Trophoblast cell (in vitro differentiated cells and primary cell): ENCODE results near the gene GPR137.

Experiments
- DNase-seq, 2 donors: peaks; one replicate each; pipeline ENCODE4 v3.0.0-alpha.2; 2016
- H2AFZ ChIP-seq: 2 replicates; pipeline ENCODE4 v1.6.1; 2013; ENCODE audit warnings: low read length, moderate library complexity, mild to moderate bottlenecking; ENCODE audit not compliant: insufficient read depth, poor library complexity
- H2AK5ac ChIP-seq: 2 replicates; pipeline ENCODE4 v1.6.1; 2013; ENCODE audit warnings: mild to moderate bottlenecking, low read length
- H2BK120ac ChIP-seq: 2 replicates; pipeline ENCODE4 v1.6.1; 2013; ENCODE audit warnings: low read length, mild to moderate bottlenecking, moderate library complexity; ENCODE audit not compliant: insufficient read depth, poor library complexity
- H2BK12ac ChIP-seq: 2 replicates; pipeline ENCODE4 v1.6.1; 2013; ENCODE audit warnings: mild to moderate bottlenecking, low read length, moderate library complexity
- H2BK5ac ChIP-seq: 2 replicates; pipeline ENCODE4 v1.6.1; 2013; ENCODE audit warnings: low read length, low read depth, moderate library complexity, mild to moderate bottlenecking; ENCODE audit not compliant: poor library complexity
- H3K14ac ChIP-seq: 2 replicates; pipeline ENCODE4 v1.6.1; 2013; ENCODE audit warnings: mild to moderate bottlenecking, low read length
- H3K18ac ChIP-seq: 2 replicates; pipeline ENCODE4 v1.6.1; 2013; ENCODE audit warnings: mild to moderate bottlenecking, low read length
- H3K23ac ChIP-seq: 2 replicates; pipeline ENCODE4 v1.6.1; 2013; ENCODE audit warnings: low read length
- H3K27ac ChIP-seq: 2 replicates; pipeline ENCODE4 v1.5.1; 2013; ENCODE audit warnings: low read depth, mild to moderate bottlenecking, inconsistent platforms, low read length, moderate library complexity
- H3K27me3 ChIP-seq: 2 replicates; pipeline ENCODE4 v1.6.1; 2013; ENCODE audit warnings: inconsistent platforms, mild to moderate bottlenecking, low read length, moderate library complexity; ENCODE audit not compliant: insufficient read depth
- H3K36me3 ChIP-seq, 2 experiments: 1 replicate in 1 of 2; 2 replicates in 1 of 2; pipeline ENCODE4 v1.6.1; 2013; ENCODE audit warnings: low read length in 2 of 2, mild to moderate bottlenecking in 2 of 2, moderate library complexity in 1 of 2; ENCODE audit not compliant: insufficient read depth in 2 of 2, control insufficient read depth in 1 of 2
- H3K4ac ChIP-seq: 2 replicates; pipeline ENCODE4 v1.6.1; 2013; ENCODE audit warnings: low read depth, mild to moderate bottlenecking, low read length, moderate library complexity
- H3K4me1 ChIP-seq, 2 experiments: 1 replicate in 1 of 2; 2 replicates in 1 of 2; pipeline ENCODE4 v1.6.1; 2013; ENCODE audit warnings: low read length in 2 of 2, mild to moderate bottlenecking in 2 of 2, moderate library complexity in 1 of 2; ENCODE audit not compliant: insufficient read depth in 2 of 2, control insufficient read depth in 1 of 2
- H3K4me2 ChIP-seq: 2 replicates; pipeline ENCODE4 v1.6.1; 2013; ENCODE audit warnings: inconsistent platforms, mild to moderate bottlenecking, low read length, moderate library complexity
- H3K4me3 ChIP-seq: 2 replicates; pipeline ENCODE4 v1.5.1; 2013; ENCODE audit warnings: mild to moderate bottlenecking, low read depth, low read length, inconsistent platforms
- H3K79me1 ChIP-seq: one replicate; pipeline ENCODE4 v1.6.1; 2013; ENCODE audit warnings: low read length
- H3K79me2 ChIP-seq: 2 replicates; pipeline ENCODE4 v1.6.1; 2013; ENCODE audit warnings: low read length, mild to moderate bottlenecking; ENCODE audit not compliant: control insufficient read depth, insufficient read depth, poor library complexity
- H3K9ac ChIP-seq: 2 replicates; pipeline ENCODE4 v1.6.1; 2013; ENCODE audit warnings: mild to moderate bottlenecking, low read length
- H3K9me3 ChIP-seq: 2 replicates; pipeline ENCODE4 v1.6.1; 2013; ENCODE audit warnings: low read depth, mild to moderate bottlenecking, control low read depth, inconsistent platforms, low read length; ENCODE audit not compliant: insufficient read depth
- H4K12ac ChIP-seq: 2 replicates; pipeline ENCODE4 v1.6.1; 2013; ENCODE audit warnings: low read depth, mild to moderate bottlenecking, low read length, moderate library complexity
- H4K8ac ChIP-seq: 2 replicates; pipeline ENCODE4 v1.6.1; 2013; ENCODE audit warnings: low read depth, mild to moderate bottlenecking, low read length, moderate library complexity
- H4K91ac ChIP-seq: one replicate; pipeline ENCODE4 v1.6.1; 2013; ENCODE audit warnings: low read depth, mild to moderate bottlenecking, low read length, moderate library complexity
- WGBS: extraction: QIAGEN DNeasy Blood & Tissue Kit; methylation state at CpG from one replicate; pipeline ENCODE4 v1.1.7; 2013; ENCODE audit warnings: missing lambda C conversion rate; ENCODE audit not compliant: insufficient read length, insufficient coverage; ENCODE audit errors: extremely low coverage; 5-methylcytosine and 5-hydroxymethylcytosine counted together

GPR137 gene

DNA sequence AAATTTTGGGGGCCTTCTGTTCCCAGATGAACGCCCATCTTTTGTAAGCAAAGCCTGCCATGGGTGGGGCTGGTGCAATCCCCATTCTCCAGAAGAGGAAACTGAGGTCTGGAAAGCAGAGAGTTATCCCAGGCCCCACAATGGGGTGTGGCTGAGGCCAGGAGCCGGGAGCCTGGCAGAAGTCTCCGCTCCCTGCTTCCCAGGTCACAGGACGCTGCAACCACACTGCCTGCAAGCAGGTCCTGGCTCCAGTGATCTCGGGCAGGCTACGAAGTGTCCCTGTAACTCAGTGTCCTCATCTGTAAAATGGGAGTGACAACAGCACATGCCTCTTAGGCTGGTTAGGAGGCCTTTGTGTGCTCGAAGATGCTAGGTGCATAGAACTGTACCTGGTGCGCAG, 32.6 kb upstream of the GPR137 start:
- H4K12ac ChIP-seq, result no peak overlapping the region
- no peak overlapping the region for H2BK12ac ChIP-seq
- H3K4me1 ChIP-seq, result peaks cover 8 to 12% of the 10 kb centered on the region in 2 experiments
- peak overlapping the region; percentile 85 for H3K4me2 ChIP-seq
- H2AK5ac ChIP-seq, result no peak overlapping the region
- no peak for DNase-seq
- no peak overlapping the region for H4K91ac ChIP-seq
- H3K18ac ChIP-seq, result peak overlapping the region; percentile 12
- no peak overlapping the region for H2AFZ ChIP-seq
- H3K9me3 ChIP-seq, result no peaks in the 10 kb centered on the region
- no CpG with 5 or more reads among the region's 8 CpGs for WGBS
- peaks cover 9% of the 10 kb centered on the region for H3K79me2 ChIP-seq
- no peak overlapping the region for H3K23ac ChIP-seq
- H3K36me3 ChIP-seq, result peaks cover 30 to 35% of the 10 kb centered on the region in 2 experiments
- H4K8ac ChIP-seq, result no peak overlapping the region
- no peak overlapping the region for H2BK120ac ChIP-seq
- no peak overlapping the region for H3K27ac ChIP-seq
- no peak overlapping the region for H2BK5ac ChIP-seq
- no peak overlapping the region for H3K14ac ChIP-seq
- H3K79me1 ChIP-seq, result peaks cover 15% of the 10 kb centered on the region
- no peaks in the 10 kb centered on the region for H3K27me3 ChIP-seq
- H3K9ac ChIP-seq, result no peak overlapping the region
- no peak overlapping the region for H3K4ac ChIP-seq
- H3K4me3 ChIP-seq, result no peak overlapping the region

DNA sequence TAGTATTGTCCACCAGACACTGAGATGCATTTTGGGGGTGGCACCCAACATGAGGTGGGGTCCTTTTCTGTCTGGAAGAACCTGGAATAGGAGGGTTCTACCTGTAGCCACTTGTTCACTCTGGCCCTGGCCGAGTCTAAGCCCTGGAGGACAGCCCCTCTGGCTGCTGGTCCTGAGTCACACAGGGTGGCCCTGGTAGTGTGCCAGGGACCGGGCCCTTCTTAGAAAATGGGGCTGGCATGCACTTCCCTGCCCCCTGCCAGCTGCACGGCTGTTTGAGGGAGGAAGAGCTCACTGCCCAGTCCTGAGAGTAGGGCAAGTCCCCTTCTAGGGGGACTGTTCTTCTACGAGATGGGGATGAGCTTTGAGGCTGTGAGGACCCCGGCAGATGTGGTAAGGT, 32.2 kb upstream of the GPR137 start:
- peaks cover 1% of the 10 kb centered on the region for H3K9me3 ChIP-seq
- no peak overlapping the region for H3K4me3 ChIP-seq
- no peak overlapping the region for H3K23ac ChIP-seq
- H2BK12ac ChIP-seq, result no peak overlapping the region
- H3K4ac ChIP-seq, result no peak overlapping the region
- no peak overlapping the region for H3K18ac ChIP-seq
- H2AK5ac ChIP-seq, result no peak overlapping the region
- WGBS, result no CpG with 5 or more reads among the region's 5 CpGs
- H3K4me1 ChIP-seq, result peaks cover 8 to 12% of the 10 kb centered on the region in 2 experiments
- no peak overlapping the region for H2BK5ac ChIP-seq
- peaks cover 35 to 39% of the 10 kb centered on the region in 2 experiments for H3K36me3 ChIP-seq
- no peak overlapping the region for H4K8ac ChIP-seq
- H3K79me2 ChIP-seq, result peaks cover 9% of the 10 kb centered on the region
- H3K79me1 ChIP-seq, result peaks cover 15% of the 10 kb centered on the region
- H2BK120ac ChIP-seq, result no peak overlapping the region
- H3K4me2 ChIP-seq, result no peak overlapping the region
- no peak overlapping the region for H4K91ac ChIP-seq
- no peak overlapping the region for H3K9ac ChIP-seq
- no peak for DNase-seq
- H3K27ac ChIP-seq, result no peak overlapping the region
- no peaks in the 10 kb centered on the region for H3K27me3 ChIP-seq
- no peak overlapping the region for H3K14ac ChIP-seq
- no peak overlapping the region for H4K12ac ChIP-seq
- no peak overlapping the region for H2AFZ ChIP-seq

DNA sequence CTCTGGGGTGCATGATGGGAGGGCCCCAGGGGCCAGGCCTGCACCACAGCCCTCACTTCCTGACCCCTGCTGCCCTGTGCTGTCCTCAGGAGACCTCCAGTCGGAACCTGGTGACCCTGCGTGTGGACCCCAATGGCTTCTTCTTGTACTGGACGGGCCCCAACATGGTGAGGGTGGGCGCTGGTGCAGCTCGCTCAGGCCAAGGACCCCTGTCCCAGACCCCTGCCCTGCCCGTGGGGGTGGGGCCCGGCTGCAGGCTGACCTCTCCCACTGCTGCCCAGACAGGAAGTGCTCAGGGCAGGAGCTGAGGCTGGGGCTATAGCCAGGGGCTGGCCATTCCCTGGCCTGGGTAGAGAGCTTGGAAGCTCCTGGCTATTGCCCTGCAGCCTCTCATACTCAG, 31.3 kb upstream of the GPR137 start:
- no peak overlapping the region for H4K12ac ChIP-seq
- H2BK5ac ChIP-seq, result no peak overlapping the region
- peaks cover 43 to 48% of the 10 kb centered on the region in 2 experiments for H3K36me3 ChIP-seq
- H3K27me3 ChIP-seq, result no peaks in the 10 kb centered on the region
- peaks cover 9% of the 10 kb centered on the region for H3K79me2 ChIP-seq
- no peak overlapping the region for H2BK120ac ChIP-seq
- WGBS, result no CpG with 5 or more reads among the region's 7 CpGs
- H3K4me1 ChIP-seq, result peaks cover 8 to 12% of the 10 kb centered on the region in 2 experiments
- no peak overlapping the region for H4K91ac ChIP-seq
- H3K79me1 ChIP-seq, result peaks cover 15% of the 10 kb centered on the region
- H2AK5ac ChIP-seq, result no peak overlapping the region
- H3K14ac ChIP-seq, result no peak overlapping the region
- H3K9me3 ChIP-seq, result peaks cover 2% of the 10 kb centered on the region
- H2AFZ ChIP-seq, result no peak overlapping the region
- no peak overlapping the region for H3K9ac ChIP-seq
- DNase-seq, result no peak
- no peak overlapping the region for H3K23ac ChIP-seq
- no peak overlapping the region for H3K4ac ChIP-seq
- H3K18ac ChIP-seq, result no peak overlapping the region
- no peak overlapping the region for H2BK12ac ChIP-seq
- H4K8ac ChIP-seq, result no peak overlapping the region
- H3K27ac ChIP-seq, result no peak overlapping the region
- H3K4me3 ChIP-seq, result no peak overlapping the region
- H3K4me2 ChIP-seq, result no peak overlapping the region

DNA sequence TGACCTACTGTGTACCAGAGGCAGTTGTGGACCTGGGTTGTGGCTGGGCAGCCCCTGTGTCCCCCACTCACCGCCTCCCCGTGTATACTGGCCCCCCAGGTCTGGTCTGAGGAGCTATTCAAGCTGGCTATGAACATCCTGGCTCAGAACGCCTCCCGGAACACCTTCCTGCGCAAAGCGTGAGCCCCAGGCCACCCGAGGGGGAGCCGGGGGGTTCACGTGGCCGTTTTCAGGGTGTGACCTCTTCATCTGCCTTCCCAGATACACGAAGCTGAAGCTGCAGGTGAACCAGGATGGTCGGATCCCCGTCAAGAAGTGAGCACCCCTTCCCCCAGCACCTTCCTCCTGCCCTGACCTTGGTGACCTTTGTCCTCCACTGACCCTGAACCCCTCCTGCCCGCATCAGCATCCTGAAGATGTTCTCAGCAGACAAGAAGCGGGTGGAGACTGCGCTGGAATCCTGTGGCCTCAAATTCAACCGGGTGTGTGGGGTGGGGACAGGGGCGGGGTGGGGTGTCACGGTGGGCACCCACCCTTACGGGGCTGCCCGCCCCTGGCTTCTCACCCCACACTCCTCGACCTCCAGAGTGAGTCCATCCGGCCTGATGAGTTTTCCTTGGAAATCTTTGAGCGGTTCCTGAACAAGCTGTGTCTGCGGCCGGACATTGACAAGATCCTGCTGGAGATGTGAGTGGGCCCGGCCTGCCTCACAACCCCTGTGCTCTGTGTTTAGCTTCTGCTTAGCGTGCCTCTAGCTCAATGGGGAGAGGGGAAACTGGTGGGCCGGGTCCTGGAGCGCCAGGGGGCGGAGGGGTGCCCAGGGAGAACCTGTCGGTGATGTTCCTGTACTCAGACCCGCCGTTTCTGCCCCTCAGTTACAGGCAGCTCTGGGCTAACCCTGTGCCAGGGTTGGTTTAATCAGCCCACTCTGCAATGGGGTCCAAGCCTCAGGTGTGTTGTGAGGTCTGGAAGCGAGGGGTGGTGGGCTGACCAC, 30.2 kb upstream of the GPR137 start:
- Histone ChIP-seq H3K4ac (no peak overlapping the region), H3K9ac (no peak overlapping the region), H3K14ac (no peak overlapping the region), H2BK120ac (no peak overlapping the region), H3K9me3 (peaks cover 2% of the 10 kb centered on the region), H4K91ac (no peak overlapping the region), H3K23ac (no peak overlapping the region), H2BK5ac (no peak overlapping the region), H3K4me3 (no peak overlapping the region), H2AFZ (no peak overlapping the region), H3K18ac (no peak overlapping the region), H4K12ac (no peak overlapping the region), H2AK5ac (no peak overlapping the region), H4K8ac (no peak overlapping the region), H3K4me1 (peaks cover 8 to 12% of the 10 kb centered on the region in 2 experiments), H3K4me2 (no peak overlapping the region), H3K79me2 (peaks cover 9% of the 10 kb centered on the region), H3K27ac (no peak overlapping the region), H3K27me3 (no peaks in the 10 kb centered on the region), H2BK12ac (no peak overlapping the region), H3K36me3 (peaks cover 54 to 59% of the 10 kb centered on the region in 2 experiments), H3K79me1 (peaks cover 15% of the 10 kb centered on the region)
- no CpG with 5 or more reads among the region's 35 CpGs for WGBS
- no peak for DNase-seq
